B cell (primary cell): ENCODE measurements around the gene BOLA2.
"Not testable (repeated sequence)": the region's sequence is repeated elsewhere in the genome, so short reads cannot be mapped to it uniquely, and the experiment has no call there.

ENCODE experiments used
- EZH2 ChIP-seq: IDR thresholded peaks from 2 replicates; pipeline ENCODE4 v1.6.1; 2012; ENCODE audit warnings: borderline replicate concordance, low read depth, mild to moderate bottlenecking, moderate library complexity, low read length; ENCODE audit not compliant: insufficient read depth, poor library complexity, severe bottlenecking
- TF ChIP-seq, protein P1 (sequence below): fragments of 200-600 bp; IDR thresholded peaks from one replicate; pipeline ENCODE4 v1.8.0; 2022; ENCODE audit warnings: antibody characterized with exemption, mild to moderate bottlenecking

GRCh38 chr16:29466904-29467303, 12.8 kb upstream of the BOLA2 start:
- TF ChIP-seq, protein P1, sequence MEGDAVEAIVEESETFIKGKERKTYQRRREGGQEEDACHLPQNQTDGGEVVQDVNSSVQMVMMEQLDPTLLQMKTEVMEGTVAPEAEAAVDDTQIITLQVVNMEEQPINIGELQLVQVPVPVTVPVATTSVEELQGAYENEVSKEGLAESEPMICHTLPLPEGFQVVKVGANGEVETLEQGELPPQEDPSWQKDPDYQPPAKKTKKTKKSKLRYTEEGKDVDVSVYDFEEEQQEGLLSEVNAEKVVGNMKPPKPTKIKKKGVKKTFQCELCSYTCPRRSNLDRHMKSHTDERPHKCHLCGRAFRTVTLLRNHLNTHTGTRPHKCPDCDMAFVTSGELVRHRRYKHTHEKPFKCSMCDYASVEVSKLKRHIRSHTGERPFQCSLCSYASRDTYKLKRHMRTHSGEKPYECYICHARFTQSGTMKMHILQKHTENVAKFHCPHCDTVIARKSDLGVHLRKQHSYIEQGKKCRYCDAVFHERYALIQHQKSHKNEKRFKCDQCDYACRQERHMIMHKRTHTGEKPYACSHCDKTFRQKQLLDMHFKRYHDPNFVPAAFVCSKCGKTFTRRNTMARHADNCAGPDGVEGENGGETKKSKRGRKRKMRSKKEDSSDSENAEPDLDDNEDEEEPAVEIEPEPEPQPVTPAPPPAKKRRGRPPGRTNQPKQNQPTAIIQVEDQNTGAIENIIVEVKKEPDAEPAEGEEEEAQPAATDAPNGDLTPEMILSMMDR, result not testable (repeated sequence)
- not testable (repeated sequence) for TF ChIP-seq EZH2
